DND-41 (cell line): ENCODE measurements around the gene PRUNE1.

Source experiments
- EZH2 ChIP-seq: IDR thresholded peaks from 3 replicates; pipeline ENCODE4 v1.6.1; 2012; ENCODE audit warnings: borderline replicate concordance, low read depth, mild to moderate bottlenecking, moderate library complexity, low read length, inconsistent platforms; ENCODE audit not compliant: severe bottlenecking
- TF ChIP-seq, protein P1 (sequence below): IDR thresholded peaks from 2 replicates; pipeline ENCODE4 v1.5.1; 2012; ENCODE audit warnings: borderline replicate concordance, low read length, moderate library complexity, mild to moderate bottlenecking; ENCODE audit not compliant: poor library complexity, severe bottlenecking; ENCODE audit errors: extremely low read depth

DNA sequence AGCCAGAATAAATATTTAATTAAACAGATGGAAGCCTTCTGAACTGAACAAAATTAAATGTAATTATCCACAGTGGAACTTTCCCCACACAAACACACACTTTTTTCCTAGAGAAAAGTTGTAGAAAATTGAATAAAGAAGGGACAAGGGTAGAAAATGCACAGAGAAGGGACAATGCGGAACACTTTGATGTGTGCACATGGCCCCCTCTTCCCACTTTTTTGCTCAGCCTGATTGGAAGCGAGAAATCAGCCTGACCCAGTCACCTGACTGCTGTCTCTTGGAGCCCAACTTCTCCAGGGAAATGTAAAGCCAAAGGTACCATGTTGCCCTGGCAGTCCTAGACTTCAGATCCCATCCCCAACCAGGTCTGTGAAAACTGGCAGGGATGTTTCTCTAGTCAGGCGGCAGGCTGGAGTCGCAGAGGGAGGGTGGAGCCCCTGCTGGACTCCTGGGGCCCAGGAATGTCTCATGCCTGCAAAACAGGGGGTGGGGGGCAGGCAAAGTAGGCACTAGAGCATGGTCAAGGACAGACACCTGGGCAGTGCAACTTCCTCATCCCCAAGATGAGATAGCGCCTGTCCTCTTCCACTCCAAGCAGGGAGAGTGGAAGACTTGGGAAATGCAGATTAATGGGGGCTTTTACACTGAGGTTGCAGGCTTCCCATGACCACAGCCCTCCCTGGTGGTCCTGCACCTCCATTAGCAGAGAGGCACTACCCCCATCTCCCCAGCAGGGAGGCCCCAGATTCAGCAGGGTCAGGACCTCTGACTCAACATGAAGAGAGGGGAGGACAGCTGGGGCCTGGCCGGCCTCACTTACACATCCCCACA is 36.4 kb upstream of the PRUNE1 start:
- TF ChIP-seq, protein P1, sequence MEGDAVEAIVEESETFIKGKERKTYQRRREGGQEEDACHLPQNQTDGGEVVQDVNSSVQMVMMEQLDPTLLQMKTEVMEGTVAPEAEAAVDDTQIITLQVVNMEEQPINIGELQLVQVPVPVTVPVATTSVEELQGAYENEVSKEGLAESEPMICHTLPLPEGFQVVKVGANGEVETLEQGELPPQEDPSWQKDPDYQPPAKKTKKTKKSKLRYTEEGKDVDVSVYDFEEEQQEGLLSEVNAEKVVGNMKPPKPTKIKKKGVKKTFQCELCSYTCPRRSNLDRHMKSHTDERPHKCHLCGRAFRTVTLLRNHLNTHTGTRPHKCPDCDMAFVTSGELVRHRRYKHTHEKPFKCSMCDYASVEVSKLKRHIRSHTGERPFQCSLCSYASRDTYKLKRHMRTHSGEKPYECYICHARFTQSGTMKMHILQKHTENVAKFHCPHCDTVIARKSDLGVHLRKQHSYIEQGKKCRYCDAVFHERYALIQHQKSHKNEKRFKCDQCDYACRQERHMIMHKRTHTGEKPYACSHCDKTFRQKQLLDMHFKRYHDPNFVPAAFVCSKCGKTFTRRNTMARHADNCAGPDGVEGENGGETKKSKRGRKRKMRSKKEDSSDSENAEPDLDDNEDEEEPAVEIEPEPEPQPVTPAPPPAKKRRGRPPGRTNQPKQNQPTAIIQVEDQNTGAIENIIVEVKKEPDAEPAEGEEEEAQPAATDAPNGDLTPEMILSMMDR = peak; percentile 39
- no peak for TF ChIP-seq EZH2
